ENCODE results near the gene ATAD3B.
"Not testable (repeated sequence)": the region's sequence is repeated elsewhere in the genome, so short reads cannot be mapped to it uniquely, and the experiment has no call there.

- TF ChIP-seq SP1 (IDR thresholded peaks at IDR 0.05); FOXM1 (IDR thresholded peaks at IDR 0.05; ENCODE audit: borderline replicate concordance); FOXK2 (IDR thresholded peaks at IDR 0.05); ZNF384 (IDR thresholded peaks at IDR 0.05); BHLHE40 (IDR thresholded peaks at IDR 0.05; ENCODE audit: borderline replicate concordance); SUZ12 (IDR thresholded peaks at IDR 0.05): not testable (repeated sequence)
Observed at GRCh38 chr1:1533894-1534291, 62.3 kb downstream of the ATAD3B start.
